GM21526 (cell line): Measurements from ENCODE around the gene ABTB1.
A peak's percentile ranks its signal among the peaks of the same experiment; 100 is the strongest.
"Not testable (repeated sequence)": the region's sequence is repeated elsewhere in the genome, so short reads cannot be mapped to it uniquely, and the experiment has no call there.

Experiments used
- ATAC-seq: cut with Tn5 transposase; IDR thresholded peaks from one replicate; pipeline ENCODE4 v1.9.1; 2021; ENCODE audit warnings: moderate library complexity; ENCODE audit not compliant: unreplicated experiment, low FRiP score

ABTB1 gene

GRCh38 chr3:127670761-127671522 is 1.8 kb upstream of the ABTB1 start:
- no peak for ATAC-seq

DNA sequence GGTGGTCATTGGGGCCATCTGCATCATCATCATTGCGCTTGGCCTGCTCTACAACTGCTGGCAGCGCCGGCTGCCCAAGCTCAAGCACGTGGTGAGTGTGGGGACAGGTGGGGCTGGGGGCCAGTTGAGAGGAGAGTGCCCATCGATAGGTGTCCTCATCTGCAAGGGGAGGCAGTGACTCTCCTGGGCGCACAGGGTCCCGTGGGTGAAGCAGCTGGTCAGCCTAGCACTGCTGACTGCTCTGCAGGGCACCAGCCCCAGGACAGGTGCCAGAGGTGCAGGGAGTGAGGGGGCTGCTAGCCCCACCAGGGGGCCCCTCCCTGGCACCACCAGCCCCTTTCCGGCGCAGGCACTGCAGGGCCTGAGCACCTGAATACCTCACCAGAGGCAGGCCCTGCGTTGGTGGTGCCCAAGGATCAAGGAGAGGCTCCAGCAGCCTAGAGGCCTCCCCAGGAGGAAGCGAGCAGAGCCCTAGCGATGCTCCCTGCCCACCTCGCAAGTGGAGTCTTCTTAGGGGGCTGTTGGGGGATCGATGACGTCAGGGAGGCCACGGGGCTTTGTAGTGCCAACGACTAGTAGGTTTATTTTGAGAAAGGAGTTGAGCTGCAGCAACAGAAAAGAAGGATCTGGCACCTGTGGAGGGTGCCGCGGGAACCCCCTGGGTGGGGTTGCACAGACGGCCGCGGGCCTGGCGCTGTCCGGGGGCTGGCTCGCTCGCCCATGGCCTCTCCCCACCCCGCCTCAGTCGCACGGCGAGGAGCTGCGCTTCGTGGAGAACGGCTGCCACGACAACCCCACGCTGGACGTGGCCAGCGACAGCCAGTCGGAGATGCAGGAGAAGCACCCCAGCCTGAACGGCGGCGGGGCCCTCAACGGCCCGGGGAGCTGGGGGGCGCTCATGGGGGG is 976 bp upstream of the ABTB1 start:
- ATAC-seq, result peak; percentile 10

DNA sequence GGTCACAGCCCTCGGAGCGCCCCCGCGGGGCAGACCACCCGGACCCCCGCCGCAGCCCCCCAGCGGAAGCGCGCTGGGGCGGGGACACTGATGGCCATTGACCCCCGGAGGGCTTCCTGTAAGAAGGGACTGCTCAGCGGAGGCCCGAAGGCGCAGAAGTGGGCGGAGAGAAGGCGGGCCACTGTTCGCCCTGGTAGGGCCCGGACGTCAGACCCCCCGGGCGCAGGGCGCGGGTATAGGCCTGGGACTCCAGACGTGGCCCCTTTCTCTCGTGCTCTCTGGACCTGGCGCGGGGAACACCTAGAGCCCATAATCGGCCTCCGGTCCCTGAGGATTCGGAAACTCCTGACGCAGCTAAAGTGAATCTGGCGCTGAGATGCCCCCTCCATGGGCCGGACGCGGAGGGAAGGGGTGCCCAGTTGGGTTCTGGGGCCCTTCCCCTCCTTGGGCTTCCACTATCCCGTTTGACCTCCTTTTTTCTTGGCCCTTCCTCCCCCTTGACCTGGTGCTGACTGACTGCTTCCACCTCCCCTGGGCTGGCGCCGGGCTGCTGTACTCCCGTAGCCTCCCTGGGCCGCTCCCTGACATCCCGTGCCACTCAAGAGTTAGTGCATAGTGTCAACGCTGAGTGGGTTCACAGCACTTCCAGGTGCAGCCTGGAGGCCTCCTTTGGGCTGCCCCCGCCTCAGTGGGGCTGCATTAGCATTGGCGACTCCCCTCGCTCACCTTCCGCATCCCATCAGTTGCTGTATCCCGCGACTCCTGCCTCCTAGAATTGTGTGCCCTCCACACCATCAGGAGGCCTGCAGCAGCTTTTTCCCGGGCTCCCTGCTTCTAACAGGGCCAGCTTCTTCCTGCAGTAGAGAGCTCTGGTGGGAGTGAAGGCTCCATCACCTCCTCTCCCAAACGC is 694 bp downstream of the ABTB1 start:
- ATAC-seq, result no peak

DNA sequence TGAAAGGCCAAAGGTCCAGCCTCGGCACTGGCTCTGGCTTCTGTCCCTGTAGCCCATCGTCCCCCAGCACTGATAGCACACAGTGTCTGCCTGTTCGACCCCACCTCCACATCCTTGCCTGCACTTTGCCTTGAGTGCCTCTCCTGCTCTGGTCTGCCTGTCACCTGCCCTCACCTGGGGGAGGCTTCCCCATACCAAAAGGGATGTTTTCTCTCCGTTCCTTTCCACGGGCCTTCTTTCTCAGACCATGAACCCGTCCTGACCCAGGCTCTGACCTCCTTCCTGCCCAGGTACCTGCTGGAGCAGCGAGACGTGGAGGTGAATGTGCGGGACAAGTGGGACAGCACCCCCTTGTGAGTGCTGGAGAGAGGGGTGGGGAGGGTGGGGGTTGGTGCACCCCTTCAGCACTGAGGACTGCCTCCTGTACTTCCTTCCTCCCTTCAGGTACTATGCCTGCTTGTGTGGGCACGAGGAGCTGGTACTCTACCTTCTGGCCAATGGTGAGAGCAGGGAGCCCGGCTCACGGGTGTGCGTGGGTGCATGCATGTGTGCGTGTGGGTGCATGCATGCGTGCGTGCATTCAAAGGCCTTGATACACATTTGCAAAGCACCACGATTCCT is 1.5 kb downstream of the ABTB1 start:
- ATAC-seq, result no peak

DNA sequence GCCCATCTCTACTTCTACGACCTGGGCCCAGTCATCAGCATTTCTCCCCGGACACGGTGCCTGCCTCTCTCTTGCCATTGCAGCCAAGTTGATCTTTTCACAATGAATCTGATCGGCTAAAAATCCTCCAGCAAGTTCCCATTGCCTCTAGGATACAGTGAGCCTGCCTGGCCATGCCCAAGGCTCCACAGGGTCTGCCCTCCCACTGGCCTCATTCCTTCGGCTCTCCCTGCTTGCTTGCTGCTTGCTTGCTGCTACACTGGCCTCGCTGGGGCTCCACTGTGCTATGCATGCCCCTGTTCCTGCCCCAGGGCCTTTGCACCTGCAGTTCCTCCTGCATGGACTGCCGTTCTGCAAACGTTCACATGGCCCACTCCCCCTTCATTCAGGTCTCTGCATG is 2.0 kb downstream of the ABTB1 start:
- no peak for ATAC-seq

- ATAC-seq, result no peak
Measured at GRCh38 chr3:127675651-127676391, 3.1 kb downstream of the ABTB1 start.

GRCh38 chr3:127676456-127676855 is 3.7 kb downstream of the ABTB1 start:
- no peak for ATAC-seq

GRCh38 chr3:127676921-127677351 is 4.2 kb downstream of the ABTB1 start:
- no peak for ATAC-seq

DNA sequence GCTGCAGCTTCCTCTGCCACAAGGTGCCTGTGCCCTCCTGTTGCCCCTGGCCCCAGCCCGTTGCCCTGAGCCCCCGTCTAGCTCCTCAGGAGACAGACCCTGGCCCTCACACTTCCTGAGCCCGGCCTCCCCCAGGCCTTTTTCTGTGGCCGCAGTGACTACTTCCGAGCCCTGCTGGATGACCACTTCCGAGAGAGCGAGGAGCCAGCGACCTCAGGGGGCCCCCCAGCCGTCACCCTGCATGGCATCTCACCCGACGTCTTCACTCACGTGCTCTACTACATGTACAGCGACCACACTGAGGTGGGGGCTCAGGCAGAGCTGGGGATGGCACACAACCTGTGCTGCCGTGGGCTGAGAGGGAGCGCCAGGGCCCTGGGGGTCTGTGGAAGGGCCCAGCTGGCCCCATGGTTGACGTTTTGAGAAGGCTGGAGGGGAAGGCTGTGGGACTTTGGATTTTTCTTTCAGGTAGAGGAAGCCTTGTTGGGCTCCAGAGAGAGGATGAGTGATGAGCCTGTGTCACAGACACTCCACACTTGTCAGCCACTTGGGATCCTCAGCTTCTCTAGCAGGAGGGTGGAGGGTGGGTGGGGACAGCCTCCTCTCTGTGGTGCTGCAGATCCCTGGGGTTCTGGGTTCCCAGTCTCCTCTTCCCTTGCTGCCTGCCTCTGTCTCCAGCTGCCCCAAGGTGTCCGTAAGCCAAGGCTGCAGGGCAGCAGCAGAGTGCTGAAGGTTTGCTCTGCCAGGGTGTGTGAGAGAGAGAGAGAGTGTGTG is 5.0 kb downstream of the ABTB1 start:
- ATAC-seq, result no peak

DNA sequence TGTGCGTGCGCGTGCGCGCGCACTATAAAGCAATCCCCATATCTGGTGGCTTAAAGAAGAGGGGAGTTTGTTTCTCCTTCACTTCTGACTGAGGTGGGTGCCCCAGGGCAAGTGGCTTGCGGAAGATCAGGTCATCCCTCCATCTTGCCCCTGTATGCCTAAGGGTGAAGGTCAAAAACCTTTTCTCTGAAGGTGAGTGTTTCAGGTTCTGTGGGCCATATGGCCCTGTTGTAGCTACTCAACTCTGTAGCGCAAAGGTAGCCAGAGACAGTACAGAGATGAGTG is 5.5 kb downstream of the ABTB1 start:
- no peak for ATAC-seq

- no peak for ATAC-seq
Measured at GRCh38 chr3:127678611-127679533, 6.1 kb downstream of the ABTB1 start.

GRCh38 chr3:127679534-127680145 is 6.9 kb downstream of the ABTB1 start:
- ATAC-seq, result no peak

- no peak for ATAC-seq
Measured at GRCh38 chr3:127680146-127680661, 7.5 kb downstream of the ABTB1 start.

GRCh38 chr3:127680798-127681221 is 8.1 kb downstream of the ABTB1 start:
- ATAC-seq, result no peak

DNA sequence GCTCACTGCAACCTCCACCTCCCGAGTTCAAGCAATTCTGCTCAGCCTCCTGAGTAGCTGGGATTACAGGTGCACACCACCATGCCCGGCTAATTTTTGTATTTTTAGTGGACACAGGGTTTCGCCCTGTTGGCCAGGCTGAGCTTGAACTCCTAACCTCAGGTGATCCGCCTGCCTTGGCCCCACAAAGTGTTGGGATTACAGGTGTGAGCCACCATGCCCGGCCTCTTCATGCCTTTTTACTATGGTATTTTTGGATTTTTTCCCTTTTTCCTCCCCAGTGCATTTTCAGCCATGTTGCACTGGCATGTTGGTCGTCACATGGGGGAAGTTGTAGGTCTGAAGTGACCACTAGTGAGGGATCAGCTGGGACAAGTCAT is 9.4 kb downstream of the ABTB1 start:
- not testable (repeated sequence) for ATAC-seq

DNA sequence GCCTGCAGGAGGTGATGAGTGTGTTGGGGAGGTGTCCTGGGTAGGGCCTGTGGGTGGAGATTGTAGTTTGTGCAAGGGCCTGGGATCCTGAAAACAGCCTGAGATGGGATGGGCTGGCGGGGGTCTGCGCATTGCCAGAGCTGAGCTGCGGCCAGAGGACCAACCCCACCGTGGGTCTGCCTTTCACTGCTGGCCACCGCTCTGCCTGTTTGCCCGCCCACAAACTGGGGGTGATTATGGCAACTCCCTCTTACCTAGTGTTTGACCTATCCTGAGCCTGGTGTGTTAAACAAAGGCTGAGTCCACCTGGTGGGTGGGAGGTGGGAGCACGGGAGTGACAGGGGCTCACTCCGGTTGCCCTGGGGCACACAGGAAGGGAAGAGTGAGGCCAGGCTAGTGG is 9.8 kb downstream of the ABTB1 start:
- ATAC-seq, result no peak
